GM10847 (cell line): ENCODE results near the gene CEP152.

Source experiments
- POLR2A ChIP-seq: IDR thresholded peaks from 2 replicates; pipeline ENCODE4 v1.6.1; 2011; ENCODE audit not compliant: insufficient read length; ENCODE audit errors: extremely low read depth

Gene CEP152

DNA sequence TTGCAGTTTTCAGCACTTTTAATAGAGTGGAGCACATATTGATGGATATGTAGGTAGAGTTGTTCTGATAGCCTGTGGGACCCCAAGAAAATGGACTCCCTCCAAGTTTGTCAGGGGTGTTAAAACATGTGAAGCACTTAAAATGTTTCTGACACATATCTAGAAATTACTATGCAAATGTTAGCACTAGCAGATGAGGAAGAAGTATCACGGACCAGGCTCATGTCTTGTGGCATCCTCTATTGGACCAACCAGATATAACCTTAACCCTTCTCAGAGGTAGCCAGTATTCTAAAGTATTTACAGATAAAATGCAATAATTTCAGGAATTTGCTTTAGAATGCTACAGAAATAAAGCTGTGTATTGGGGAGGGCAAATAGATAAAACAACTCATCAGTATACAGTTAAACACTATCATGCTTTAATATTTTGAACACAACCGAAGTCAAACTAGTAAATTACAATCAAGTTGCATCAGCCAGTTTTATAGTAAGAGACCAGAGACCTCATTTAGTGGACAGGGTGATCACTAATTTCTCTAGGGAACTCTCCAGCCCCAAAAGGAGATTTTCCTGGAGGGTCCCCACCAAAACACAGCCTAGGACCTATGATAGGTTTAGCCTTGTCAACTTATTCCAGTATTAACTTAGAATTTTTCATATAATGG is 108.2 kb downstream of the CEP152 start:
- no peak for TF ChIP-seq POLR2A

DNA sequence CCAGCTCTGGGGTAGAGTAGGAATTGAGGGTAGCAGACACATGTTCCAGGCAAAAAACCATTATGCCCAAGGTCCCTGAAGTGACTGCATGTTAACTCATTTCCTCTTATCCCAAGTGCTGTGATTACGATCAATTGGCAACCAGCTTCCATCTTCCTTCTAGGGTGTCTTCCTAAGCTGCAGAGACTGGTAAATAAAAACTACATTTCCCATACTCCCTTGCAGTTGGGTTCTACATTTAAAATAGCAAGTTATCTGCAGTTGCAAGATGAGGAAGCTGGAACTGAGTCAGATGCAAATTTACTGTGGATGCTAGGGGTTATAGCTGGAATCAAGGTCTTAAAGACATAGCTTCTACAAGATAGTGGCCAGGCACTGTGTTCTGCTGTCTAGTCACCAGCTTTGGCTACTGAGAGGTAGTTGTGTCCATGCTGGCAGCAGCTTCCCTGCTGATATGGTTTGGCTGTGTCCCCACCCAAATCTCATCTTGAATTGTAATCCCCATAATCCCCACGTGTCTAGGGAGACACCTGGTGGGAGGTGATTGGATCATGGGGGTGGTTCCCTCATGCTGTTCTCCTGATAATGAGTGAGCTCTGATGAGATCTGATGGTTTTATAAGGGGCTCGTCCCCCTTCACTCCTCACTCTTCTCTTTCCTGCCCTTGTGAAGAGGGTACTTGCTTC is 114.1 kb downstream of the CEP152 start:
- TF ChIP-seq POLR2A: no peak

DNA sequence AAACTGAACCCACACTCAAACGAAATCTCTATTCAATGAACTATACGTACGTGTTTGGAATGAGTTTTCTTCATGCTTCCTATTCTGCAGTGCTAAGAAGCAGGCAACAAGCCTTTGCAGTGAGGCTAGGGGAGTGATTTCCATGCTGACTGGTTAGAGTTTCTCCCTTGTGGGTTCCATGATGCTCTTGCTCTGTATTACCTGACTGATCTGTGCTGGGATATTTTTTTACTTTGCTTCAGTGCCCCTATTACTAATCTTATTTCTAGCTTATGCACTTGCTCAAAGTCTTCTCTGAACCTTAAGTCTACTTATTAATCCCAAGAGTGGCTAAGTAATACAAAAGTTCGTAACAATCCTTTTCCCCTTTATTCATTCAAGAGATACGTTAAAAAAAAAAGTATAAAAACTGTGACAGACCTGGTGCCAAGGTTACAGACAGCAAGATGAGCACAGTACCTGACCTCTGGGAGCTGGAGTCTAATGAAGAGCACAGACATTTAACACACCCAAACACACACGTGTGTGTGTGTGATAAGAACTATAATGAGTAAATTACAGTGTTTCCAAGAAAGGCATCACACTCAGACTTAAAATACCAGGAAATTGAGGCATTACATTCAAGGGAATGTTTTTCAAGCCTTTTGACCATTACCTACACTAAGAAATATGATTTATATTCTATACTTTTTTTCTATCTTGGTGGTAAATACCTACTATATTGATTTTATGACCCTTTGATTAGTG is 114.9 kb downstream of the CEP152 start:
- no peak for TF ChIP-seq POLR2A

DNA sequence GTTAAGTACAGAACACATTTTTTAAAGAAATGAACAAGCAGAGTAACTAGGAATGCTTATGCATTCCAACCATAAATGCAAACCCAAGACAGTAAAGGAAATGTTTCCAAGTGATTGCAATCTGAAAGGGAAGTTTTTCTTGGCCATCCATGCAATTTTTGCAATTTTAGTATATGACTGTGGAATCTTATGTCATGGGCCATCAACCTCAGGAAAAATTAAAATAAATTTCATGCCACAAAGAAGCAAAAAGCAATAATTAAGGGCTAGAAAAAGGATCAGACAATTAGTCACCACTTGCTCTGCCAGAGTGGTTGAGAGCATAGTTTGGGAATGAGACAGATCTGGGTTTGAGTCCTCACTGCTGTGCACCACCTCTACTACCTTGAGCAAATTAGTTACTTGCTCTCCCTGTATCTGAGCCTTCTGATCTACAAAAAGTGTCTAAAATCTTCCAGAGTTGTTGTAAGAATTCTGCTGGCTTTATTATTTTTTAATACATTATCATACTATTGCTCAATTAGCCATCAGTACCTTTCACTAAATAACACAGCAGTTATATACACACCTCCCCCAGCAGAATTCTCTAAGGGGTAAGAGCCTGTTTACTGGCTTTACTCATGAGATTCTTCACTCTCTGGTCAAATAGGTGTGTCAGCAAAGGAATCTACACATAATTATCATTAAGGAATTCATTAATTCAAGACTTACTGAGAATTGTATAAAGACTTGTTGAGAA is 115.6 kb downstream of the CEP152 start:
- no peak for TF ChIP-seq POLR2A

DNA sequence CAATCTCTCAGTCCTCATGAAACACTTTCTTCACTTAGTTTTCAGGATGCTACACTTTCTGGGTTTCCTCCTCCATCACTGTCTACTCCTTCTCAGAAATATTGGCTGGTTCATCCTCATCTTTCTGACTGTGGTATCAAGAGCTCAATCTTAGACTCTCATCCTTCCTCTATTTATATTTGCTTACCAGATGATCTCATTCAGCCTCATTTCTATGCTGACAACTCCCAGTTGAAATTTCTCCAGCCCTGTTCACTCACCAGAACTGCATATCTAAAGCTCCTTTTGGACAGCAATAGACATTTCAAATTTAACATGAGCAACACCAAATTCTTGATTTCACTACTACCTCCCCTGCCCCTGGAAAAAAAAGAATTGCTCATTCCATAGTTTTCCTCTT is 117.4 kb downstream of the CEP152 start:
- no peak for TF ChIP-seq POLR2A

DNA sequence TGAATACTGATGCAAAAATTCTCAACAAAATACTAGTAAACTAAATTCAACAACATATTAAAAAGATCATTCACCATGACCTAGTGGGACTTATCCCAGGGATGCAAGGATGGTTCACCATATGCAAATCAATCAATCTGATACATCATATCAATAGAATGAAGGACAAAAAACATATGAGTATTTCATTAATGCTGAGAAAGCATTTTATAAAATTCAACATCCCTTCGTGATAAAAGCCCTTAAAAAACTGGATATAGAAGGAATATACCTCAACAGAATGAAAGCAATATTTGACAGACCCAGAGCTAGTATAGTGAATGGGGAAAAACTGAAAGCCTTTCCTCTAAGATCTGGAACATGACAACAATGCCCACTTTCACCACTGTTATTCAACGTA is 122.4 kb downstream of the CEP152 start:
- no peak for TF ChIP-seq POLR2A
